Raji (cell line): ENCODE results near the gene CTNNA3.

Experiments
- POLR2A ChIP-seq: IDR thresholded peaks from 2 replicates; pipeline ENCODE4 v1.6.1; 2011; ENCODE audit warnings: low read depth, low read length, control low read depth; ENCODE audit not compliant: insufficient read depth

The CTNNA3 gene

GRCh38 chr10:66892871-66893270 lies 803.1 kb downstream of the CTNNA3 start:
- TF ChIP-seq POLR2A, result no peak

- no peak for TF ChIP-seq POLR2A
These were observed 807.8 kb downstream of the CTNNA3 start for GRCh38 chr10:66888237-66888636.

- no peak for TF ChIP-seq POLR2A
These were observed 809.1 kb downstream of the CTNNA3 start for GRCh38 chr10:66886848-66887247.

GRCh38 chr10:66882271-66882670 lies 813.7 kb downstream of the CTNNA3 start:
- TF ChIP-seq POLR2A, result no peak

- no peak for TF ChIP-seq POLR2A
These were observed 814.2 kb downstream of the CTNNA3 start for GRCh38 chr10:66881814-66882213.

GRCh38 chr10:66880826-66881225 lies 815.2 kb downstream of the CTNNA3 start:
- no peak for TF ChIP-seq POLR2A

- no peak for TF ChIP-seq POLR2A
These were observed 815.7 kb downstream of the CTNNA3 start for GRCh38 chr10:66880292-66880691.

- no peak for TF ChIP-seq POLR2A
These were observed 818.6 kb downstream of the CTNNA3 start for GRCh38 chr10:66877361-66877760.

GRCh38 chr10:66869635-66870034 lies 826.4 kb downstream of the CTNNA3 start:
- TF ChIP-seq POLR2A, result no peak

GRCh38 chr10:66862687-66863258 lies 833.2 kb downstream of the CTNNA3 start:
- no peak for TF ChIP-seq POLR2A

- TF ChIP-seq POLR2A, result no peak
These were observed 835.5 kb downstream of the CTNNA3 start for GRCh38 chr10:66860376-66860945.

- TF ChIP-seq POLR2A, result no peak
These were observed 843.2 kb downstream of the CTNNA3 start for GRCh38 chr10:66852811-66853210.

- no peak for TF ChIP-seq POLR2A
These were observed 847.1 kb downstream of the CTNNA3 start for GRCh38 chr10:66848856-66849255.

GRCh38 chr10:66844176-66844942 lies 851.6 kb downstream of the CTNNA3 start:
- no peak for TF ChIP-seq POLR2A

- TF ChIP-seq POLR2A, result no peak
These were observed 852.6 kb downstream of the CTNNA3 start for GRCh38 chr10:66843396-66843795.

- TF ChIP-seq POLR2A, result no peak
These were observed 853.1 kb downstream of the CTNNA3 start for GRCh38 chr10:66842867-66843266.
